ENCODE results near the gene EP400. TPM values are rescaled to one million over a fixed set of nuclear protein-coding genes. Genes with fewer than 3 reads are reported as not detected.
"Not testable (repeated sequence)": the region's sequence is repeated elsewhere in the genome, so short reads cannot be mapped to it uniquely, and the experiment has no call there.

EP400 gene
- total RNA-seq, 2 donors from 2014 or later = 51.7 to 52.3 TPM

DNA sequence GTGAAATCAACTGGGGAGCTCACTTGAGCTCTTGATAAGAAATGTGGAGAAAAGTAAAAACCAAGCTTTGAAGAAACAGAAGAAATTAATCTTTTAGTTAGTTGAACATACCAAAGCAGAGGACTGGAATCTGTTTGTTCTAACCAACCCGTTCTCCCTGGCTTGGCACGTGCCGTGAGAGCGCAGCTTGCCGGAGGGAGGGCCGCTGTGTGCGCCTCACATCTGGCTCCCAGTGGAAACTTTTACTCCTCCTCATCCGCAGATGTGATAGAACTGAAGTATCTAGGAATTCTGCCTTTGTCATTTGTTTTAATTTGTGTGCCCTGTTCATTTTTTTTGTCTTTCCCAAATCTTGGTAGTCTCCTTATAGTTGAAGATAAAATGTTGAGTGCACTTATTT, 129.5 kb downstream of the EP400 start:
- no peak overlapping the region for H3K27ac Mint-ChIP-seq
- H3K4me1 Mint-ChIP-seq (ENCODE audit: low read depth) = peaks cover 9% of the 10 kb centered on the region
- H3K4me3 Mint-ChIP-seq = no peak overlapping the region
- peaks cover 4 to 8% of the 10 kb centered on the region in 2 donors for H3K36me3 Mint-ChIP-seq (ENCODE audit: insufficient read depth in 2 of 2)
- H3K27me3 Mint-ChIP-seq (ENCODE audit: low read depth) = no peaks in the 10 kb centered on the region
- DNase-seq (no peak), ATAC-seq (replicated peaks in 1 of 2) (no peak)
- no peaks in the 10 kb centered on the region for H3K9me3 Mint-ChIP-seq

DNA sequence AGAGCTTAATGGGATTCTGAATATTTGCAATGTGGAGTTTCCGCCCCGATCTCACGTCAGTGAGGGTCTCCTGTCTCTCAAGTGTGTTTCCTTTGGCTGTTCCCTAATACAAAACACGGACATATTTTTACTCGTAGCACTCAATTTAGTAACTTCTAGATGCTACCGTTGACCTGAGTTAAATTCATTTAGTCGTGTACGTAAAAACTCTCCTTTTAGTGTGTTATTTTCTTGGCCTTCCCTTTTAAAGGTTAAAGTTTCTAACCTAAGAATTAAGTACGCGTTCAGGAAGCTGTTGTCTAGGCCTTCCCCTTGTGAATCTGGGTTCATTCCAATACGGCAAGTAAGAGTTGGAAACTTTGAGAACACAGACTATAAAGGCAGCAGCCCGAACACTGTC, 130.0 kb downstream of the EP400 start:
- no peak overlapping the region for H3K27ac Mint-ChIP-seq
- H3K9me3 Mint-ChIP-seq = no peaks in the 10 kb centered on the region
- H3K4me3 Mint-ChIP-seq = no peak overlapping the region
- peaks cover 0 to 4% of the 10 kb centered on the region in 2 donors for H3K36me3 Mint-ChIP-seq (ENCODE audit: insufficient read depth in 2 of 2)
- DNase-seq (no peak), ATAC-seq (replicated peaks in 1 of 2) (no peak)
- H3K4me1 Mint-ChIP-seq (ENCODE audit: low read depth) = peaks cover 9% of the 10 kb centered on the region
- H3K27me3 Mint-ChIP-seq (ENCODE audit: low read depth) = no peaks in the 10 kb centered on the region

DNA sequence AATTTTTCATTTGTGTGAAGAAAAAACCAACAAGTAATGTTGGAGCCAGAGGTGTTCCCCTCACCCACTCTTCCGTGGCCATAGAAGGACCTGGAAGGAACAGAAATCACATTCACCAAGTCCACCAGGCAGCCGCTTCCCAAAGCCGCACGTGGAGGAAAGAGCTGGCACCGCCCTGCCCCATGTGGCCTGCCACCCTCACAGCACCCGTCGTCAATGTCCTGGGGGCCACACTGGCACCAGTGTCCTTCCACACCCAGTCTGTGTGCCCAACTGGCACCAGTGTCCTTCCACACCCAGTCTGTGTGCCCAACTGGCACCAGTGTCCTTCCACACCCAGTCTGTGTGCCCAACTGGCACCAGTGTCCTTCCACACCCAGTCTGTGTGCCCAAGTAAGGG, 130.8 kb downstream of the EP400 start:
- DNase-seq; H3K27me3 Mint-ChIP-seq (ENCODE audit: low read depth); H3K36me3 Mint-ChIP-seq (ENCODE audit: insufficient read depth in 2 of 2); H3K9me3 Mint-ChIP-seq; H3K4me3 Mint-ChIP-seq; H3K27ac Mint-ChIP-seq; ATAC-seq (replicated peaks in 1 of 2): not testable (repeated sequence)
- peaks cover 17% of the 10 kb centered on the region for H3K4me1 Mint-ChIP-seq (ENCODE audit: low read depth)

GRCh38 chr12:132081423-132081822, 131.7 kb downstream of the EP400 start:
- Mint-ChIP-seq H3K27ac (no peak overlapping the region), H3K36me3 (ENCODE audit: insufficient read depth in 2 of 2) (peaks cover 5 to 7% of the 10 kb centered on the region in 2 donors), H3K4me1 (ENCODE audit: low read depth) (peaks cover 23% of the 10 kb centered on the region), H3K4me3 (no peak overlapping the region), H3K27me3 (ENCODE audit: low read depth) (no peaks in the 10 kb centered on the region), H3K9me3 (no peaks in the 10 kb centered on the region)
- ATAC-seq (replicated peaks in 1 of 2) = no peak
- no peak for DNase-seq

DNA sequence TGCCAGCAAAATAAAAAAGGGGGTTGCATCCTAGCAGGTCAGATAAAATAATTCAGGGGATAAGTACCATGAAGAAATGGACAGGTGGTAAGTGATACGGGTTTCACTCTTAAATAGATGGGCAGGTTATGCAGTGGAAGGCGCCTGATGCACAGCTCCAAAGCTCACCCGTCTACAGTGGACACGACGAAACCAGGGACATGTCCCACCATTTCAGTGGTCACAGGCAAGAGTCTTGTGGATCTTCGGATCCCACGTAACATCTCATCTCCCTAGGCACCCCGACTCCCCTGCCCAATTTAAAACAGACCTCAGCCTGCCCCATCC, 133.8 kb downstream of the EP400 start:
- H3K27me3 Mint-ChIP-seq (ENCODE audit: low read depth) = no peaks in the 10 kb centered on the region
- H3K4me3 Mint-ChIP-seq = peak overlapping the region; percentile 98
- peaks cover 27% of the 10 kb centered on the region for H3K4me1 Mint-ChIP-seq (ENCODE audit: low read depth)
- H3K9me3 Mint-ChIP-seq = no peaks in the 10 kb centered on the region
- DNase-seq = peak in 1 of 2 donors; percentile 8
- H3K36me3 Mint-ChIP-seq (ENCODE audit: insufficient read depth in 2 of 2) = peaks cover 5 to 11% of the 10 kb centered on the region in 2 donors
- peak; percentile 1 for ATAC-seq (replicated peaks in 1 of 2)
- peak overlapping the region; percentile 81 for H3K27ac Mint-ChIP-seq

- H3K36me3 Mint-ChIP-seq (ENCODE audit: insufficient read depth in 2 of 2) = peaks cover 5 to 11% of the 10 kb centered on the region in 2 donors
- peak overlapping the region; percentile 98 for H3K4me3 Mint-ChIP-seq
- no peaks in the 10 kb centered on the region for H3K9me3 Mint-ChIP-seq
- H3K27me3 Mint-ChIP-seq (ENCODE audit: low read depth) = no peaks in the 10 kb centered on the region
- DNase-seq = peak; percentile 90 to 91
- peak; percentile 90 to 92 for ATAC-seq (replicated peaks in 1 of 2)
- H3K4me1 Mint-ChIP-seq (ENCODE audit: low read depth) = peaks cover 27% of the 10 kb centered on the region
- H3K27ac Mint-ChIP-seq = peak overlapping the region; percentile 81
Measured at GRCh38 chr12:132083941-132084620, 134.3 kb downstream of the EP400 start.

- ATAC-seq (replicated peaks in 1 of 2) (peak; percentile 59 to 66), DNase-seq (peak; percentile 73 to 80)
- Mint-ChIP-seq H3K9me3 (no peaks in the 10 kb centered on the region), H3K27ac (peak overlapping the region; percentile 94), H3K27me3 (ENCODE audit: low read depth) (no peaks in the 10 kb centered on the region), H3K4me1 (ENCODE audit: low read depth) (peaks cover 33% of the 10 kb centered on the region), H3K4me3 (peak overlapping the region; percentile 93 to 98), H3K36me3 (ENCODE audit: insufficient read depth in 2 of 2) (peaks cover 5 to 18% of the 10 kb centered on the region in 2 donors)
Measured at GRCh38 chr12:132084621-132085290, 135.0 kb downstream of the EP400 start.

DNA sequence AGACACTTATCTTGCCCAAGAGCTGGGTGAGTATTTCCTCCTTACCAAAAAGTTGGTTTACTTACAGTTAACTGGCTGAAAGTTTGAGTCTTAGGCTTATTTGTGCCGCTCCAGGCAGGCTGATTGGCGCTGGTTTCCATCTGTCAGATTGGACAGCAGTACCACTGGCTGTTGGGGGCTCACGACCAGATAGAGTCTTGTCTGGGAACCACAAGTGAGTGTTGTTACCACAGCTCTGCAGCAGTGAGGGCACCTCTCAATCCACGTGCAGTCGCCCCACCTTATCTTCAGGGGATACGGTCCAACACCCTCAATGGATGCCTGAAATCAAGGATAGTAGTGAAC, 135.5 kb downstream of the EP400 start:
- peak; percentile 11 to 12 for DNase-seq

GRCh38 chr12:132089407-132089910, 139.7 kb downstream of the EP400 start:
- H3K36me3 Mint-ChIP-seq (ENCODE audit: insufficient read depth in 2 of 2) = peaks cover 5 to 27% of the 10 kb centered on the region in 2 donors

More for the DNA sequence above, 135.5 kb downstream of the EP400 start:
- peaks cover 5 to 23% of the 10 kb centered on the region in 2 donors for H3K36me3 Mint-ChIP-seq (ENCODE audit: insufficient read depth in 2 of 2)
- no peak for ATAC-seq (replicated peaks in 1 of 2)
- H3K9me3 Mint-ChIP-seq = no peaks in the 10 kb centered on the region
- peaks cover 39% of the 10 kb centered on the region for H3K4me1 Mint-ChIP-seq (ENCODE audit: low read depth)
- H3K27ac Mint-ChIP-seq = peak overlapping the region; percentile 94
- peak overlapping the region; percentile 93 to 98 for H3K4me3 Mint-ChIP-seq
- H3K27me3 Mint-ChIP-seq (ENCODE audit: low read depth) = no peaks in the 10 kb centered on the region

GRCh38 chr12:132094269-132094891, 144.6 kb downstream of the EP400 start:
- H3K4me1 Mint-ChIP-seq (ENCODE audit: low read depth) = peaks cover 24% of the 10 kb centered on the region
- peaks cover 4 to 7% of the 10 kb centered on the region in 2 donors for H3K9me3 Mint-ChIP-seq
- no peak overlapping the region for H3K4me3 Mint-ChIP-seq
- no peak overlapping the region for H3K27ac Mint-ChIP-seq
- DNase-seq (no peak), ATAC-seq (replicated peaks in 1 of 2) (no peak)
- no peaks in the 10 kb centered on the region for H3K27me3 Mint-ChIP-seq (ENCODE audit: low read depth)
- peaks cover 8 to 35% of the 10 kb centered on the region in 2 donors for H3K36me3 Mint-ChIP-seq (ENCODE audit: insufficient read depth in 2 of 2)

More at GRCh38 chr12:132089407-132089910, 139.7 kb downstream of the EP400 start:
- H3K4me1 Mint-ChIP-seq (ENCODE audit: low read depth) = peaks cover 31% of the 10 kb centered on the region
- H3K4me3 Mint-ChIP-seq = no peak overlapping the region
- ATAC-seq (replicated peaks in 1 of 2) (no peak), DNase-seq (no peak)
- H3K27ac Mint-ChIP-seq = no peak overlapping the region
- H3K9me3 Mint-ChIP-seq = no peaks in the 10 kb centered on the region
- H3K27me3 Mint-ChIP-seq (ENCODE audit: low read depth) = no peaks in the 10 kb centered on the region

GRCh38 chr12:132095520-132096409, 146.0 kb downstream of the EP400 start:
- Mint-ChIP-seq H3K27ac (no peak overlapping the region), H3K9me3 (peaks cover 4 to 7% of the 10 kb centered on the region in 2 donors), H3K27me3 (ENCODE audit: low read depth) (no peaks in the 10 kb centered on the region), H3K36me3 (ENCODE audit: insufficient read depth in 2 of 2) (peaks cover 8 to 26% of the 10 kb centered on the region in 2 donors), H3K4me1 (ENCODE audit: low read depth) (peaks cover 15% of the 10 kb centered on the region), H3K4me3 (no peak overlapping the region)
- DNase-seq (no peak), ATAC-seq (replicated peaks in 1 of 2) (no peak)

DNA sequence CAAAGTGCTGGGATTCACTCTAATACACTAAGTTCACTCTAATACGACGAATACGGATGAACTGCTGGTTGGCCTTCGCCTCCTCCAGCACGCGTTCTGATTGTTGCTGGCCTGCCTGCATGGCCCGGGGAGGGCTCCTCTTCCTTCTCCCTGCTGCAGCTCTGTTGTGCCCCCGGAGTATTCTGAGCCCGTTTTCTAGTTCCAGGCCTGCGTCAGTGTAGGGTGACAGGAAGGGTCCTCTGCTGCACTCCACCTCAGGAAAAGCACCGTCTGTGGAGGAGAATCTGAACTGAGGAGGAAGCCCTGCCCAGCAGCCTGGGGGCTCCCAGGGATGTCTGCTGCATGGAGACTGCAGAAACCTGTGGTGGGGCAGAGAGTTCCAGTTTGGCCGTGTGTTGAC, 150.0 kb downstream of the EP400 start:
- no peak for ATAC-seq (replicated peaks in 1 of 2)
- Mint-ChIP-seq H3K27me3 (ENCODE audit: low read depth) (no peaks in the 10 kb centered on the region), H3K36me3 (ENCODE audit: insufficient read depth in 2 of 2) (peaks cover 8 to 22% of the 10 kb centered on the region in 2 donors), H3K27ac (no peak overlapping the region), H3K9me3 (peaks cover 4 to 7% of the 10 kb centered on the region in 2 donors), H3K4me3 (no peak overlapping the region), H3K4me1 (ENCODE audit: low read depth) (peaks cover 14% of the 10 kb centered on the region)
- no peak for DNase-seq
